Glutamatergic neuron (in vitro differentiated cells): Measurements from ENCODE around the gene MYO1A. TPM values are rescaled to one million over a fixed set of nuclear protein-coding genes. Genes with fewer than 3 reads are reported as not detected.

ENCODE experiments used
- DNase-seq: peaks from one replicate; pipeline ENCODE4 v3.0.0; 2022
- H3K27ac Mint-ChIP-seq: one replicate; pipeline ENCODE4 v1.8.0; 2020; ENCODE audit warnings: mild to moderate bottlenecking, mixed read lengths, inconsistent platforms; ENCODE audit not compliant: unreplicated experiment
- H3K27me3 Mint-ChIP-seq: one replicate; pipeline ENCODE4 v1.8.0; 2020; ENCODE audit warnings: mild to moderate bottlenecking, moderate library complexity, mixed read lengths, inconsistent platforms; ENCODE audit not compliant: unreplicated experiment
- H3K36me3 Mint-ChIP-seq: one replicate; pipeline ENCODE4 v1.8.0; 2020; ENCODE audit warnings: mild to moderate bottlenecking, mixed read lengths, inconsistent platforms; ENCODE audit not compliant: unreplicated experiment
- H3K4me1 Mint-ChIP-seq: one replicate; pipeline ENCODE4 v1.8.0; 2020; ENCODE audit warnings: mild to moderate bottlenecking, low read depth, mixed read lengths, inconsistent platforms; ENCODE audit not compliant: unreplicated experiment
- H3K4me3 Mint-ChIP-seq: one replicate; pipeline ENCODE4 v1.8.0; 2020; ENCODE audit warnings: mild to moderate bottlenecking, mixed read lengths, inconsistent platforms; ENCODE audit not compliant: unreplicated experiment
- H3K9me3 Mint-ChIP-seq: one replicate; pipeline ENCODE4 v1.8.0; 2020; ENCODE audit warnings: mild to moderate bottlenecking, moderate library complexity, mixed read lengths, inconsistent platforms; ENCODE audit not compliant: unreplicated experiment
- CTCF ChIP-seq: fragments of 200-600 bp; sonication (generic); IDR thresholded peaks from one replicate; pipeline ENCODE4 v1.5.0; 2021; ENCODE audit not compliant: partially characterized antibody, unreplicated experiment
- total RNA-seq: library from RNA; stranded (reverse); fragmentation: NEBNext Ultra II Directional; extraction: Animal tissue kit (Norgen Biotek cat#: 25700); gene quantifications from one replicate; pipeline ENCODE4 v1.2.1, GENCODE V29; 2021; ENCODE audit not compliant: unreplicated experiment

Gene MYO1A
- total RNA-seq, 1 donor from 2014 or later: 0.64 TPM

- no peak for TF ChIP-seq CTCF
- Mint-ChIP-seq H3K36me3 (no peaks in the 10 kb centered on the region), H3K4me1 (no peaks in the 10 kb centered on the region), H3K27ac (no peak overlapping the region), H3K4me3 (peak overlapping the region; percentile 70), H3K9me3 (no peaks in the 10 kb centered on the region), H3K27me3 (peaks cover 5% of the 10 kb centered on the region)
- DNase-seq: no peak
Observed at GRCh38 chr12:57012600-57013465, 37.1 kb downstream of the MYO1A start.

GRCh38 chr12:57011438-57012424 lies 38.2 kb downstream of the MYO1A start:
- Mint-ChIP-seq H3K27me3 (peaks cover 11% of the 10 kb centered on the region), H3K4me3 (no peak overlapping the region), H3K4me1 (no peaks in the 10 kb centered on the region), H3K36me3 (no peaks in the 10 kb centered on the region), H3K27ac (no peak overlapping the region), H3K9me3 (peaks cover 4% of the 10 kb centered on the region)
- TF ChIP-seq CTCF: no peak
- DNase-seq: no peak

GRCh38 chr12:57010627-57011247 lies 39.2 kb downstream of the MYO1A start:
- H3K27ac Mint-ChIP-seq: no peak overlapping the region
- H3K27me3 Mint-ChIP-seq: peaks cover 12% of the 10 kb centered on the region
- peaks cover under 1% of the 10 kb centered on the region for H3K4me1 Mint-ChIP-seq
- TF ChIP-seq CTCF: no peak
- no peaks in the 10 kb centered on the region for H3K36me3 Mint-ChIP-seq
- DNase-seq: no peak
- no peak overlapping the region for H3K4me3 Mint-ChIP-seq
- H3K9me3 Mint-ChIP-seq: peaks cover 5% of the 10 kb centered on the region

GRCh38 chr12:57009949-57010626 lies 39.8 kb downstream of the MYO1A start:
- DNase-seq: no peak
- H3K36me3 Mint-ChIP-seq: no peaks in the 10 kb centered on the region
- H3K27me3 Mint-ChIP-seq: peaks cover 12% of the 10 kb centered on the region
- TF ChIP-seq CTCF: no peak
- H3K9me3 Mint-ChIP-seq: peaks cover 5% of the 10 kb centered on the region
- H3K4me1 Mint-ChIP-seq: peaks cover 7% of the 10 kb centered on the region
- no peak overlapping the region for H3K4me3 Mint-ChIP-seq
- no peak overlapping the region for H3K27ac Mint-ChIP-seq
